ENCODE results near the gene MYBPC2.

DNA sequence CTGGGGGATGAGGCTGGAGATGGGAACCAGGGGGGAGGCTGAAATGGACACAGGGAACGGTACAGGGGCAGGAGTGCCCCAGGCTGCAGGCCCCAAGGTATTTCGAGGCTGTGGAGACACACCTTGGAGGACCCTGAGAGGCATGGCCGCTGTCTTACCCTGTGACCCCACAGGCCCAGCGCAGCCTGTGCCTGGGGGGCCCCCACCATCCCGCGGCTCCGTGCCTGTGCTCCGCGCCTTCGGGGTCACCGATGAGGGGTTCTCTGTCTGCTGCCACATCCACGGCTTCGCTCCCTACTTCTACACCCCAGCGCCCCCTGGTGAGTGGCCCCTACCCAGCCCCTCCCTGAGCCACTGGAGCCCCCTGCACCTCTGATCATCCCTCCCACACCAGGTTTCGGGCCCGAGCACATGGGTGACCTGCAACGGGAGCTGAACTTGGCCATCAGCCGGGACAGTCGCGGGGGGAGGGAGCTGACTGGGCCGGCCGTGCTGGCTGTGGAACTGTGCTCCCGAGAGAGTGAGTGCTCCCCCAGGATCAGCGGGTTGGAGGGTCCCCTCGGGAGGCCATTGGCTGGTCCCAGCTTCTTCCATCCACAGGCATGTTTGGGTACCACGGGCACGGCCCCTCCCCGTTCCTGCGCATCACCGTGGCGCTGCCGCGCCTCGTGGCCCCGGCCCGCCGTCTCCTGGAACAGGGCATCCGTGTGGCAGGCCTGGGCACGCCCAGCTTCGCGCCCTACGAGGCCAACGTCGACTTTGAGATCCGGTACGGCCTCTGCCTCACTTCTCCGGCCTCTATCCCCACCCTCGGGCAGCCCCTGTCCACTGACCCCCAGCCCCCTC, 30.9 kb upstream of the MYBPC2 start:
- no peak for TF ChIP-seq EZH2phosphoT487 (IDR thresholded peaks at IDR 0.05; ENCODE audit: insufficient read depth, low read depth)
- TF ChIP-seq EZH2 (IDR thresholded peaks at IDR 0.05; ENCODE audit: insufficient read depth, poor library complexity, severe bottlenecking), result no peak

Measured in GM23248 (cell line).